Mammary epithelial cell (primary cell): ENCODE data around the gene CCS.
A peak's percentile ranks its signal among the peaks of the same experiment; 100 is the strongest.

Experiments
- EZH2 ChIP-seq: IDR thresholded peaks from 2 replicates; pipeline ENCODE4 v1.6.1; 2012; ENCODE audit warnings: low read length, inconsistent platforms, borderline replicate concordance
- TF ChIP-seq, protein P1 (sequence below), 2 donors: IDR thresholded peaks in 1 of 2; conservative IDR thresholded peaks in 1 of 2; 2 replicates each; pipeline ENCODE4 v1.5.1; 2011 to 2012; ENCODE audit warnings: inconsistent platforms in 2 of 2, low read length in 2 of 2, mild to moderate bottlenecking in 2 of 2, control low read depth in 1 of 2, low read depth in 1 of 2; ENCODE audit not compliant: insufficient read depth in 1 of 2; ENCODE audit errors: extremely low read depth in 1 of 2

DNA sequence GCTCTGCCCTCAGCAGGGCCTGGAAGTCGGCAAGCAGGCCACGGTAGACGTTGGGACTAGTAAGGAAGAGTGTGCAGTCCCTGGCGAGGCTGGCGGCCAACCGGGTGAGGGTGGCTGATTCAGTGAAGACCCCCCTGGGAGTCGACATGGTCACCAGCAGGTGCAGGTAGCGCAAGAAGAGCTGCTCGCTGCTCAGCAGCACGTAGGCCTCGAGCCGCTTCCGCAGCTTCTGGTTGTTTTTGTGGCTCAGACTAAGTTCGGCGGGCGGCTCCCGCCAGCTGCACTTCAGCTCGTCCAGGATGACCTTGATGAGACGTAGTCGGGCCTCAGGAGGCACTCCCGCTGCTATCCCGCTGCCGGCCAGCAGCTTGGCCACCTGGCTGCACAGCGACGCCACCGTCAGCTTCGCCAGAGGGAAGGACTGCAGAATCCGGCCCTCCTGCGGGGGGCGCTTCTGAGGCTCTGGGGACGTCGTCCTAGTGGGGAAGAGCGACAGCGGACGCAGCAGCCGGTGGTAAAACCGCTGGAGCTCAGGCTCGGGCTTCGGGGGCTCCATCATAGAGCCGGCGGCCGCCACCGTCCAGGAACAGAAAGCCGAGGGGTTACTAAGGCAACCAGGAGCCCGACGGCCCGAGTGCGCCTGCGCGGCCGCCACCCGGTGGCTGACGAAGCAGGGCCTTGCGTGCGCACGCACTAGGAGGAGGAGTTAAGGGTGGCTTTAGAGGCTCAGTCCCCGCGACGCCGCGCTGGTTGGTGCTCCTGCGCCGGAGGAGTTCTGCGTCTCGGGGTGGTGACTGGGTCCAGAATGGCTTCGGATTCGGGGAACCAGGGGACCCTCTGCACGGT, at the start of gene CCS, which contains the start of gene CCDC87:
- TF ChIP-seq, protein P1, sequence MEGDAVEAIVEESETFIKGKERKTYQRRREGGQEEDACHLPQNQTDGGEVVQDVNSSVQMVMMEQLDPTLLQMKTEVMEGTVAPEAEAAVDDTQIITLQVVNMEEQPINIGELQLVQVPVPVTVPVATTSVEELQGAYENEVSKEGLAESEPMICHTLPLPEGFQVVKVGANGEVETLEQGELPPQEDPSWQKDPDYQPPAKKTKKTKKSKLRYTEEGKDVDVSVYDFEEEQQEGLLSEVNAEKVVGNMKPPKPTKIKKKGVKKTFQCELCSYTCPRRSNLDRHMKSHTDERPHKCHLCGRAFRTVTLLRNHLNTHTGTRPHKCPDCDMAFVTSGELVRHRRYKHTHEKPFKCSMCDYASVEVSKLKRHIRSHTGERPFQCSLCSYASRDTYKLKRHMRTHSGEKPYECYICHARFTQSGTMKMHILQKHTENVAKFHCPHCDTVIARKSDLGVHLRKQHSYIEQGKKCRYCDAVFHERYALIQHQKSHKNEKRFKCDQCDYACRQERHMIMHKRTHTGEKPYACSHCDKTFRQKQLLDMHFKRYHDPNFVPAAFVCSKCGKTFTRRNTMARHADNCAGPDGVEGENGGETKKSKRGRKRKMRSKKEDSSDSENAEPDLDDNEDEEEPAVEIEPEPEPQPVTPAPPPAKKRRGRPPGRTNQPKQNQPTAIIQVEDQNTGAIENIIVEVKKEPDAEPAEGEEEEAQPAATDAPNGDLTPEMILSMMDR (conservative IDR thresholded peaks at IDR 0.05 in 1 of 2, IDR thresholded peaks at IDR 0.05 in 1 of 2; ENCODE audit: extremely low read depth in 1 of 2, insufficient read depth in 1 of 2, low read depth in 1 of 2, low read length in 2 of 2) = peak; percentile 47 to 72
- no peak for TF ChIP-seq EZH2
